Suprapubic skin (tissue), 4 donors: Measurements from ENCODE around the gene CCDC69.

Experiments
- CTCF ChIP-seq, 2 donors: fragments of 200-600 bp in 1 of 2; fragments of 450-650 bp in 1 of 2; sonication (generic) in 1 of 2; IDR thresholded peaks; one replicate each; pipeline ENCODE4 v1.5.1; 2016 to 2019; ENCODE audit warnings: antibody characterized with exemption in 2 of 2, mild to moderate bottlenecking in 1 of 2, moderate library complexity in 1 of 2
- EP300 ChIP-seq: sonication (generic); formaldehyde crosslinking; IDR thresholded peaks from one replicate; pipeline ENCODE4 v1.6.1; 2017; ENCODE audit warnings: antibody characterized with exemption
- POLR2A ChIP-seq, 2 donors: fragments of 450-650 bp; IDR thresholded peaks; one replicate each; pipeline ENCODE4 v1.6.1; 2017; ENCODE audit warnings: antibody characterized with exemption in 2 of 2, mild to moderate bottlenecking in 2 of 2, moderate library complexity in 2 of 2
- POLR2AphosphoS5 ChIP-seq, 3 donors: sonication (generic); formaldehyde crosslinking; IDR thresholded peaks; one replicate each; pipeline ENCODE4 v1.6.1; 2017; ENCODE audit warnings: antibody characterized with exemption in 3 of 3

GRCh38 chr5:151153766-151154272 lies 70.1 kb downstream of the CCDC69 start:
- no peak for TF ChIP-seq CTCF (IDR thresholded peaks at IDR 0.05)
- TF ChIP-seq POLR2A (IDR thresholded peaks at IDR 0.05): no peak
- no peak for TF ChIP-seq EP300
- no peak for TF ChIP-seq POLR2AphosphoS5 (IDR thresholded peaks at IDR 0.05)
